Hepatocyte (in vitro differentiated cells): ENCODE results near the gene OAF.

Source experiments
- EZH2 ChIP-seq: fragments of 200-600 bp; sonication (generic); IDR thresholded peaks from 2 replicates; pipeline ENCODE4 v1.6.1; 2016; ENCODE audit warnings: antibody characterized with exemption, mild to moderate bottlenecking, borderline replicate concordance
- EZH2phosphoT487 ChIP-seq: fragments of 200-600 bp; sonication (generic); IDR thresholded peaks from one replicate; pipeline ENCODE4 v1.6.1; 2018; ENCODE audit warnings: antibody characterized with exemption, mild to moderate bottlenecking, low read depth, moderate library complexity; ENCODE audit not compliant: unreplicated experiment, severe bottlenecking
- TF ChIP-seq, protein P1 (sequence below): fragments of 200-600 bp; sonication (generic); IDR thresholded peaks from 2 replicates; pipeline ENCODE4 v1.5.1; 2016; ENCODE audit warnings: antibody characterized with exemption, mild to moderate bottlenecking; ENCODE audit not compliant: poor library complexity

DNA sequence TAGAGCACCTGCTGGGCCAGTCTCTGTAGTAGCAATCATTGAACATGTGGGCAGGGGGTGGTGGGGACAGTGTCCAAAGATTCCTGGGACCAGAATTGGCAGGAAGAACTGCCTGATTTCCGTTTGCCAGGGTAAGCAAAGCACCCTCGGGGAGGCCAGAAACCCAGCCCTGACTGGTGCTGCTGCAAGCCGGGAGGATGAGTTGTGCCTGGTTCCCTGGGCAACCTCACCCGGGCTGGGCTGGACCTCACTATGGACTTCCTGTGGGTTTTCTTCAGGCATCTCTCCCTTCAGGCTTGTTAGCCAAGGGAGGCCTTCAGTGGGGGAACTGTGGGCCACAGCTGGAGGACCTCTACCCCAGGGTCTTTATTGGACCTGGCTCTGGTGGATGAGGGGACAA is 21.1 kb downstream of the OAF start:
- TF ChIP-seq, protein P1, sequence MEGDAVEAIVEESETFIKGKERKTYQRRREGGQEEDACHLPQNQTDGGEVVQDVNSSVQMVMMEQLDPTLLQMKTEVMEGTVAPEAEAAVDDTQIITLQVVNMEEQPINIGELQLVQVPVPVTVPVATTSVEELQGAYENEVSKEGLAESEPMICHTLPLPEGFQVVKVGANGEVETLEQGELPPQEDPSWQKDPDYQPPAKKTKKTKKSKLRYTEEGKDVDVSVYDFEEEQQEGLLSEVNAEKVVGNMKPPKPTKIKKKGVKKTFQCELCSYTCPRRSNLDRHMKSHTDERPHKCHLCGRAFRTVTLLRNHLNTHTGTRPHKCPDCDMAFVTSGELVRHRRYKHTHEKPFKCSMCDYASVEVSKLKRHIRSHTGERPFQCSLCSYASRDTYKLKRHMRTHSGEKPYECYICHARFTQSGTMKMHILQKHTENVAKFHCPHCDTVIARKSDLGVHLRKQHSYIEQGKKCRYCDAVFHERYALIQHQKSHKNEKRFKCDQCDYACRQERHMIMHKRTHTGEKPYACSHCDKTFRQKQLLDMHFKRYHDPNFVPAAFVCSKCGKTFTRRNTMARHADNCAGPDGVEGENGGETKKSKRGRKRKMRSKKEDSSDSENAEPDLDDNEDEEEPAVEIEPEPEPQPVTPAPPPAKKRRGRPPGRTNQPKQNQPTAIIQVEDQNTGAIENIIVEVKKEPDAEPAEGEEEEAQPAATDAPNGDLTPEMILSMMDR, result no peak
- TF ChIP-seq EZH2, result no peak
- TF ChIP-seq EZH2phosphoT487, result no peak
